HepG2 (cell line): ENCODE measurements around the gene UNC5A.

Source experiments
- ATF6 ChIP-seq: sonication (generic); formaldehyde crosslinking; conservative IDR thresholded peaks from 2 replicates; pipeline ENCODE4 v1.4.0; 2020; ENCODE audit warnings: missing genetic modification reagents
- BCL3 ChIP-seq: sonication (generic); formaldehyde crosslinking; IDR thresholded peaks from 2 replicates; pipeline ENCODE4 v1.5.1; 2020; ENCODE audit warnings: mild to moderate bottlenecking, missing genetic modification reagents, moderate library complexity
- JUNB ChIP-seq: sonication (generic); formaldehyde crosslinking; IDR thresholded peaks from 2 replicates; pipeline ENCODE4 v1.8.0; 2022; ENCODE audit warnings: missing genetic modification reagents, mild to moderate bottlenecking, borderline replicate concordance
- RFXANK ChIP-seq: IDR thresholded peaks from 2 replicates; pipeline ENCODE4 v1.6.1; 2016
- TCF12 ChIP-seq, 2 experiments: fragments of 450-650 bp in 1 of 2; sonication (generic) in 1 of 2; formaldehyde crosslinking in 1 of 2; IDR thresholded peaks; 2 replicates each; pipeline versions ENCODE4 v1.6.1 to v1.8.0; 2017 to 2022; ENCODE audit warnings: antibody characterized with exemption in 1 of 2, mild to moderate bottlenecking in 1 of 2, missing genetic modification reagents in 1 of 2, moderate library complexity in 1 of 2
- ZNF589 ChIP-seq: sonication (generic); formaldehyde crosslinking; conservative IDR thresholded peaks from 2 replicates; pipeline ENCODE4 v1.8.0; 2022; ENCODE audit warnings: mild to moderate bottlenecking, moderate library complexity, missing genetic modification reagents
- ZSCAN29 ChIP-seq: sonication (generic); formaldehyde crosslinking; conservative IDR thresholded peaks from 2 replicates; pipeline ENCODE4 v1.4.0; 2020; ENCODE audit warnings: mild to moderate bottlenecking, missing genetic modification reagents

- TF ChIP-seq BCL3 (CRISPR knock-in tag), result no peak
- TF ChIP-seq ZNF589 (CRISPR knock-in tag), result no peak
- TF ChIP-seq ZSCAN29 (CRISPR knock-in tag), result no peak
- no peak for TF ChIP-seq RFXANK (CRISPR knock-in tag)
- TF ChIP-seq JUNB (CRISPR knock-in tag), result no peak
- no peak for TF ChIP-seq TCF12 (IDR thresholded peaks at IDR 0.05)
- TF ChIP-seq TCF12 (CRISPR knock-in tag; IDR thresholded peaks at IDR 0.05), result no peak
- TF ChIP-seq ATF6 (CRISPR knock-in tag), result no peak
Observed at GRCh38 chr5:176812269-176813259, 2.2 kb downstream of the UNC5A start.
